Measurements from ENCODE around the gene ZNF680.
"Not testable (repeated sequence)": the region's sequence is repeated elsewhere in the genome, so short reads cannot be mapped to it uniquely, and the experiment has no call there.

ZNF680 gene

GRCh38 chr7:64554188-64554587 is 8.7 kb downstream of the ZNF680 start:
- DNase-seq: not testable (repeated sequence)

GRCh38 chr7:64551375-64552142 is 11.3 kb downstream of the ZNF680 start:
- no peak for DNase-seq

- DNase-seq: no peak
These were observed 18.9 kb downstream of the ZNF680 start for GRCh38 chr7:64544010-64544409.

- DNase-seq: no peak
These were observed 21.2 kb downstream of the ZNF680 start for GRCh38 chr7:64541438-64542359.

- DNase-seq: no peak
These were observed 29.1 kb downstream of the ZNF680 start for GRCh38 chr7:64533756-64534155.

GRCh38 chr7:64528770-64529169 is 34.1 kb downstream of the ZNF680 start:
- no peak for DNase-seq

GRCh38 chr7:64521409-64521984 is 41.4 kb downstream of the ZNF680 start:
- DNase-seq: no peak

GRCh38 chr7:64516451-64516850 is 46.4 kb downstream of the ZNF680 start:
- DNase-seq: no peak

GRCh38 chr7:64515781-64516180 is 47.1 kb downstream of the ZNF680 start:
- no peak for DNase-seq

- no peak for DNase-seq
These were observed 47.5 kb downstream of the ZNF680 start for GRCh38 chr7:64515330-64515729.

- no peak for DNase-seq
These were observed 53.3 kb downstream of the ZNF680 start for GRCh38 chr7:64509583-64509982.

GRCh38 chr7:64504581-64505120 is 58.2 kb downstream of the ZNF680 start:
- no peak for DNase-seq

GRCh38 chr7:64498270-64498669 is 64.6 kb downstream of the ZNF680 start:
- DNase-seq: no peak

- DNase-seq: peak; percentile 1
These were observed 67.9 kb downstream of the ZNF680 start for GRCh38 chr7:64494912-64495461.

GRCh38 chr7:64485623-64486022 is 77.2 kb downstream of the ZNF680 start:
- DNase-seq: no peak
